Parathyroid adenoma (tissue), 2 donors: ENCODE data around the gene GPS1.

Experiments
- H2AFZ ChIP-seq: fragments of 300-600 bp; sonication (generic); one replicate; pipeline ENCODE4 v1.7.0; 2017; ENCODE audit warnings: antibody characterized with exemption, mild to moderate bottlenecking
- H3K27ac ChIP-seq: fragments of 300-600 bp; sonication (generic); one replicate; pipeline ENCODE4 v1.7.0; 2017
- H3K27me3 ChIP-seq: fragments of 300-600 bp; sonication (generic); one replicate; pipeline ENCODE4 v1.7.0; 2017; ENCODE audit warnings: low read length; ENCODE audit not compliant: control insufficient read depth, insufficient read depth
- H3K36me3 ChIP-seq: fragments of 300-600 bp; sonication (generic); one replicate; pipeline ENCODE4 v1.7.0; 2017; ENCODE audit warnings: low read length; ENCODE audit not compliant: control insufficient read depth, insufficient read depth
- H3K4me1 ChIP-seq: fragments of 300-600 bp; sonication (generic); one replicate; pipeline ENCODE4 v1.7.0; 2017; ENCODE audit warnings: control low read depth
- H3K4me2 ChIP-seq: fragments of 300-600 bp; sonication (generic); one replicate; pipeline ENCODE4 v1.7.0; 2017; ENCODE audit warnings: low read length
- H3K4me3 ChIP-seq: fragments of 300-600 bp; sonication (generic); one replicate; pipeline ENCODE4 v1.7.0; 2017; ENCODE audit warnings: low read depth, low read length
- H3K79me2 ChIP-seq: fragments of 300-600 bp; sonication (generic); one replicate; pipeline ENCODE4 v1.7.0; 2017; ENCODE audit warnings: control low read depth
- H3K9ac ChIP-seq: fragments of 300-600 bp; sonication (generic); one replicate; pipeline ENCODE4 v1.7.0; 2017; ENCODE audit warnings: mild to moderate bottlenecking
- H3K9me3 ChIP-seq: fragments of 300-600 bp; sonication (generic); one replicate; pipeline ENCODE4 v1.7.0; 2017; ENCODE audit warnings: low read length; ENCODE audit not compliant: control insufficient read depth
- TF ChIP-seq, protein P1 (sequence below): fragments of 300-600 bp; sonication (generic); IDR thresholded peaks from one replicate; pipeline ENCODE4 v1.7.0; 2017; ENCODE audit warnings: antibody characterized with exemption, mild to moderate bottlenecking
- donor health status: primary hyperparathyroidism.

The GPS1 gene

DNA sequence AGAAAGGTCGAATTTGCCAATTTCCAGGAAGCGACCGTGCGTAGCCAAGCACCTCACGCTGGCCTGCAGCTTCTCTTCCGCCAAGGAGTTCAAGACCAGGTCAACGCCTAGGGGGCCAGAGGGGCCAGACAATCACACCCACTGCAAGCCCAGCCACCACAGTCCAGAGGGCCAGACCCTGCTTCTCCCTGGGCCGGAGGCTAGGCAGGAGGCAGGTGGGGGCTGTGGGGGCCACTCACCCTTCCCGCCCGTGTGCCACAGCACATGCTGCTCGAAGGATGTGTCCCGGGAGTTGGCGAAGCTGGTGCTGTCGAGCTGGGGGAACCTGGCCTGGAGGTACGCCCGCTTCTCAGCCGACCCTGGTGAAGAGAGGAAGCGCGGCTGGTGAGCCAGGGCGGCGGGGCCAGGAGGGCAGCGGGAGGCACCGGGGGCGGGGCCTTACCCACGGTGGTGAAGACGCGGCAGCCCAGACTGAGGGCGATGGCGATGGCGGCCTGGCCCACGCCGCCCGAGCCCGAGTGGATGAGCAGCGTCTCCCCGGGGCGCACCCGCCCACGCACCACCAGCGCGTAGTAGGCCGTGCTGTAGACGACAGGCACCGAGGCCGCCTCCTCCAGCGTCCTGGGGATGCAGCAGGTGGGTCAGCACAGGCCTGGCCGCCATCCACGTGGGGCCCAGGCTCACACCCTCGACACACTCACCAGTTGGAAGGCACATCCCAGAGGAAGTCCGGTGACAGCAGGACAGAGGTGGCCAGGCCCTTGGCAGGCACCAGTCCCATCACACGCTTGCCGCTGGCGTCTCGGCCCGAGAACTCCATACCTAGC lies 32.0 kb downstream of the GPS1 start:
- no peak overlapping the region for H3K4me3 ChIP-seq
- no peak overlapping the region for H3K27ac ChIP-seq
- H3K27me3 ChIP-seq, result no peaks in the 10 kb centered on the region
- no peak overlapping the region for H2AFZ ChIP-seq
- H3K4me2 ChIP-seq, result no peak overlapping the region
- H3K9me3 ChIP-seq, result no peaks in the 10 kb centered on the region
- H3K79me2 ChIP-seq, result no peaks in the 10 kb centered on the region
- H3K36me3 ChIP-seq, result no peaks in the 10 kb centered on the region
- TF ChIP-seq, protein P1, sequence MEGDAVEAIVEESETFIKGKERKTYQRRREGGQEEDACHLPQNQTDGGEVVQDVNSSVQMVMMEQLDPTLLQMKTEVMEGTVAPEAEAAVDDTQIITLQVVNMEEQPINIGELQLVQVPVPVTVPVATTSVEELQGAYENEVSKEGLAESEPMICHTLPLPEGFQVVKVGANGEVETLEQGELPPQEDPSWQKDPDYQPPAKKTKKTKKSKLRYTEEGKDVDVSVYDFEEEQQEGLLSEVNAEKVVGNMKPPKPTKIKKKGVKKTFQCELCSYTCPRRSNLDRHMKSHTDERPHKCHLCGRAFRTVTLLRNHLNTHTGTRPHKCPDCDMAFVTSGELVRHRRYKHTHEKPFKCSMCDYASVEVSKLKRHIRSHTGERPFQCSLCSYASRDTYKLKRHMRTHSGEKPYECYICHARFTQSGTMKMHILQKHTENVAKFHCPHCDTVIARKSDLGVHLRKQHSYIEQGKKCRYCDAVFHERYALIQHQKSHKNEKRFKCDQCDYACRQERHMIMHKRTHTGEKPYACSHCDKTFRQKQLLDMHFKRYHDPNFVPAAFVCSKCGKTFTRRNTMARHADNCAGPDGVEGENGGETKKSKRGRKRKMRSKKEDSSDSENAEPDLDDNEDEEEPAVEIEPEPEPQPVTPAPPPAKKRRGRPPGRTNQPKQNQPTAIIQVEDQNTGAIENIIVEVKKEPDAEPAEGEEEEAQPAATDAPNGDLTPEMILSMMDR, result no peak
- no peaks in the 10 kb centered on the region for H3K4me1 ChIP-seq
- H3K9ac ChIP-seq, result no peak overlapping the region

DNA sequence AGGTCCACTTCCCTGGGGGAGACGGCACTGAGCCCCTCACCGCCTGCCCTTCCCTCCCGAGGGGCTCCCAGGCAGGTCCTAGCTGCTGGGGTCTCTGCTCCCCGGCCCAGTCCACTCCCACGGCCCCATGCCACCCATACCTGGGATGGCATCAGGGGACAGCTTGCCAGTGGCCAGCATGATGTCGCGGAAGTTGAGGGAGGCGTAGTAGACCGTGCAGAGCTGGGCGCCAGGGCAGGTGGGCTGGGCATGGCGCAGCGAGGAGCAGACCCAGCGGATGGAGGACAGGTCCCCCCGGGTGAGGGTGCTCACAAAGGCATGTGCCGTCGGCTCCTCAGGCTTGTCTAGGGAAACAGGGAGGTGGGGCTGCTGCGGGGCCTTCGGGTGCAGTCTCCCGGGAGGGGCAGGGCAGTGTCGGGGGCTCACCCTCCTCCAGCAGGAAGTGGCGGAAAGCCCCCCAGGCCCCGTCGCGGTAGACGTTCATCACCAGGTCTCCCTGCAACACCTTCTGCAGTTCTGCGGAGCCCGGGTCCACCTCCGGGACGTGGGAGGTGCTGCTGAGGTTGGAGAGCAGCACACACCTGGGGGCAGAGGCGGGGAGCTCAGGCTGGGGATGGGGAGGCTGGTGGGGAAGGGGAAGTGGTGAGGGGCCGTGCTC lies 32.8 kb downstream of the GPS1 start:
- Histone ChIP-seq H3K79me2 (no peaks in the 10 kb centered on the region), H3K4me3 (no peak overlapping the region), H3K4me1 (no peaks in the 10 kb centered on the region), H3K27me3 (no peaks in the 10 kb centered on the region), H3K27ac (no peak overlapping the region), H3K9ac (no peak overlapping the region), H3K36me3 (no peaks in the 10 kb centered on the region), H3K4me2 (no peak overlapping the region), H3K9me3 (no peaks in the 10 kb centered on the region), H2AFZ (no peak overlapping the region)
- TF ChIP-seq, protein P1, result no peak

DNA sequence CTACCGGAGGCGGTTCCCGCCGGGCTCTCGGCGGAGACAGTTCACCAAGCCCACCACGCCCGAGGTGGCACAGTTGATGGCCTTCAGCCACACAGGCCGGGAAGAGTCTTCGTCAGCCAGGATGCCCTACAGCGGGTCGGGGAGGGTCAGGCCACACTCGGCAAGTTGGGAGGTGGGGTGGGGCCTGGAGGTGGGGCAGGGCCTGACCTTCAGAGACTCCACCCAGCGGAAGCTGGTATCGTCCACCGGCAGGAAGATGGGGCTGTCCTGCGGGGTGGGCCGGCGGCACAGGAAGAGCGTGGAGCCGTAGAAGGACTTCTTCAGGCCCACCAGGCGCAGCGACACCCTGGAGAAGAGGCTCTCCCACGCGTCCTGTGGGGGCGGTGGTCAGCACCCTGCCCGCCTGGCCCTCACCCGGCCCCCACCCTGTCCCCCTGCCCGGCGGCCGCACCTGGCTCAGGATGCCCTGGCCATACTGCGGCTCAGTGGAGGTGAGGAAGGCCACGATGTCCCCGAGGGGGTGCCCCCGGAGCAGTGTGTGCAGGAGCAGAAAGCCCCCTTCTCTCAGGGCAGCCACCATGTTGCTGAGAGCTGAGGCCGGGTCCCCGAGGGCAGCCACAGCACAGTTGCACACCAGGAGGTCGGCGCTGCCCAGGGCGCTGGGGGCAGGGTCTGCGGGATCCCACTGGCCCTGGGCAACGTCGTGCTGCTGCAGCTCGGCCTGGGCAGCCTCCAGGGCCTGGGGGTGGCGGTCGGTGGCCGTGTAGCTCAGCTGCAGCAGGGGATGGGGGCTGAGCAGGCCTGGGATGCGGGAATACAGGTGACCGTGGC lies 33.5 kb downstream of the GPS1 start:
- Histone ChIP-seq H3K27me3 (no peaks in the 10 kb centered on the region), H3K27ac (no peak overlapping the region), H3K9ac (no peak overlapping the region), H2AFZ (no peak overlapping the region), H3K4me1 (no peaks in the 10 kb centered on the region), H3K36me3 (no peaks in the 10 kb centered on the region), H3K79me2 (no peaks in the 10 kb centered on the region), H3K4me2 (no peak overlapping the region), H3K9me3 (no peaks in the 10 kb centered on the region), H3K4me3 (no peak overlapping the region)
- TF ChIP-seq, protein P1, result no peak

DNA sequence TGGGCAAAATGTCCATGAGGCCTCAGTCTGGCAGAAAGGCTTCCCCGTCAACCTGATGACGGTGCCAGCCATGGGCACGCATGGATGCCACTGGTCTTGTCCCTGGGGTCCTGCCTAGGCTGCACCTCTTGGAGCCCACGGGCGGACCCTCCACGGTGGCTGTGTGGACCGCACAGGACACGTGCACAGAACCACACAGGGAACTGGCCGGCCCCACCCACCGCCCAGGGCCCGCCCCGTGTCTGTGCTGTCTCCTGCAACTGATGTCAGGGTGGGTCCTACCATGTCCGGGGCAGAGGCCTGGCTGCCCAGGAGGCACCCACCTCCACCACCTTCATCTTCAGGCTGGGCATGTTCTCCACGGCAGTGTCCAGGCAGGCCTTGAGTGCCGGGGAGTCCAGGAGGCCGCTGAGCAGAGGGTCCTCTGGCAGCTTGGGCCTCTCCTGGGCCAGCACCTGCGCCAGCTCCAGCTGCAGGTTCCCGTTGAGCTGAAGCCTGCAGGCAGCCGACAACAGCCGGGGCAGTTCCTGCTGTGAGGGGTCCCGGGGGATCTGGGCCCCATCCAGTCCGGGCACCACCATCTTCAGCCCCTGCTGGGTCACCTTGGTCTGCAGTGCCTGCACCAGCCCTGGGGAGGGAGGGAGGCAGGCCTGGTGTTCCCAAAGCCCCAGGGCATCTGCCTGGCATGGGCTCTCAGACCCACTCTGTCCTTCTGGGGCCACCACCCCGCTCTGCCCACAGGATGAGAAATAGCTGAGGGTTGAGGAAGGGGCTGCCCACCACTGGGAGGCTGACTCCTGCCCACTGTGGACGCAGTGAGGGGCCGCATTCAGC lies 34.5 kb downstream of the GPS1 start:
- TF ChIP-seq, protein P1, result no peak
- no peaks in the 10 kb centered on the region for H3K79me2 ChIP-seq
- H3K27ac ChIP-seq, result no peak overlapping the region
- H3K9ac ChIP-seq, result no peak overlapping the region
- no peaks in the 10 kb centered on the region for H3K4me1 ChIP-seq
- H3K27me3 ChIP-seq, result no peaks in the 10 kb centered on the region
- H3K4me3 ChIP-seq, result no peak overlapping the region
- H2AFZ ChIP-seq, result no peak overlapping the region
- H3K36me3 ChIP-seq, result no peaks in the 10 kb centered on the region
- no peaks in the 10 kb centered on the region for H3K9me3 ChIP-seq
- no peak overlapping the region for H3K4me2 ChIP-seq
